Endothelial cell (in vitro differentiated cells): ENCODE data around the gene AP2A2. TPM values are rescaled to one million over a fixed set of nuclear protein-coding genes. Genes with fewer than 3 reads are reported as not detected.

ENCODE experiments used
- DNase-seq: peaks from one replicate; pipeline ENCODE4 v3.0.0; 2021; ENCODE audit warnings: low spot score
- H3K27ac Mint-ChIP-seq: one replicate; pipeline ENCODE4 v1.8.0; 2021; ENCODE audit warnings: mixed read lengths, inconsistent platforms; ENCODE audit not compliant: unreplicated experiment
- H3K27me3 Mint-ChIP-seq: one replicate; pipeline ENCODE4 v1.8.0; 2021; ENCODE audit warnings: mild to moderate bottlenecking, moderate library complexity, mixed read lengths, inconsistent platforms; ENCODE audit not compliant: unreplicated experiment
- H3K36me3 Mint-ChIP-seq: one replicate; pipeline ENCODE4 v1.8.0; 2021; ENCODE audit warnings: mild to moderate bottlenecking, low read depth, mixed read lengths, inconsistent platforms; ENCODE audit not compliant: unreplicated experiment
- H3K4me1 Mint-ChIP-seq: one replicate; pipeline ENCODE4 v1.8.0; 2021; ENCODE audit warnings: mild to moderate bottlenecking, mixed read lengths, inconsistent platforms; ENCODE audit not compliant: unreplicated experiment
- H3K4me3 Mint-ChIP-seq: one replicate; pipeline ENCODE4 v1.8.0; 2021; ENCODE audit warnings: mild to moderate bottlenecking, mixed read lengths, inconsistent platforms; ENCODE audit not compliant: unreplicated experiment
- H3K9me3 Mint-ChIP-seq: one replicate; pipeline ENCODE4 v1.8.0; 2021; ENCODE audit warnings: mixed read lengths, inconsistent platforms; ENCODE audit not compliant: unreplicated experiment
- total RNA-seq: library from RNA; stranded (reverse); fragmentation: NEBNext Ultra II Directional; extraction: Animal tissue kit (Norgen Biotek cat#: 25700); gene quantifications from one replicate; pipeline ENCODE4 v1.2.1, GENCODE V29; 2021; ENCODE audit not compliant: unreplicated experiment
- TF ChIP-seq, protein P1 (sequence below): fragments of 200-600 bp; sonication (generic); IDR thresholded peaks from one replicate; pipeline ENCODE4 v1.5.0; 2021; ENCODE audit warnings: antibody characterized with exemption; ENCODE audit not compliant: unreplicated experiment

AP2A2 gene
- total RNA-seq, 1 donor from 2014 or later = 287 TPM

DNA sequence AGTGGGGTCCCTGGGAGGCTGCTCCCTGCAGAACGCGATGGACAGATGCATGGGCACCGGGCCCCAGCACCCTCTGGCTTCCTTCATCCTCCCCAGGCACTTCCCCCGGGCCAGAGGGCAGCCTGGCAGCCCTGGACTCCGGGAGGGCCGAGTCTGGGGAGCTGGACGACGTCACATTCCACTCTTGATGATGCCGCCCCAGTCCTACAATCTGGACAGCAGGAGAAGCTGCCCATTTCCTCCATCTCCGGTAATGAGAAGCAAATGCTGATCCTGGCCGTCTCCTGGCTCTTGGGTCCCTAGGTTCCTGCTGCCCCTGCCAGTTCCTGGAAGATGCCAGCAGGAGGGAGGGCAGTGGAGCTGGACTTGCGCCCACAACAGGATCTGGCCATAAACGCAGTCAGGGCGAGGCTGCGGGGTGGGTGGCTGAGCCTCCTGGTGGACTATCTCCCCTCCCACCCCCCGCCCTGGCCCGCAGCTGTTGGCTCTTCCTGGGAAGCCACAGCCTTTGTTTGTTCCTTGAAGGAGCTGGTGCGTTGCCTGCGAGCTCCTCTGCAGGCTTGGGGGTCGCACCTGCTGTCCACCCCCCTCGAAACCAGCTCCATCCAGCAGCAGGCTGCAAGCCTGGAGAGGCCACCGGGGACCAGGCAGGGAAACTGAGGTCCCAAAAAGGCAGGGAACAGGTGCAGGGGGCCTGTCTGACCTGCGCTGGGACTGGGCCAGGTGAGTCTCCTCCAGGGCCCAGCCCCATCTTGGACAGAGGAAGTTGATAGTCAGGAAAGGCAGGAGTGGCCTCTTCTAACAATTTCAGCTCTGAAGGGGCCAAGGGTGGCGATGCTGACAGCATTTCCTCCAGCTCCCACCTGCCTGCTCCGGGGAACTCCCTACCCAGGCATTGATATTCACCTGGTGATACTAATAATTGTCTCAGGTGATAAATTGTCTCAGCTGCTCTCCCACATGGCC is 128.8 kb downstream of the AP2A2 start:
- DNase-seq = no peak
- TF ChIP-seq, protein P1, sequence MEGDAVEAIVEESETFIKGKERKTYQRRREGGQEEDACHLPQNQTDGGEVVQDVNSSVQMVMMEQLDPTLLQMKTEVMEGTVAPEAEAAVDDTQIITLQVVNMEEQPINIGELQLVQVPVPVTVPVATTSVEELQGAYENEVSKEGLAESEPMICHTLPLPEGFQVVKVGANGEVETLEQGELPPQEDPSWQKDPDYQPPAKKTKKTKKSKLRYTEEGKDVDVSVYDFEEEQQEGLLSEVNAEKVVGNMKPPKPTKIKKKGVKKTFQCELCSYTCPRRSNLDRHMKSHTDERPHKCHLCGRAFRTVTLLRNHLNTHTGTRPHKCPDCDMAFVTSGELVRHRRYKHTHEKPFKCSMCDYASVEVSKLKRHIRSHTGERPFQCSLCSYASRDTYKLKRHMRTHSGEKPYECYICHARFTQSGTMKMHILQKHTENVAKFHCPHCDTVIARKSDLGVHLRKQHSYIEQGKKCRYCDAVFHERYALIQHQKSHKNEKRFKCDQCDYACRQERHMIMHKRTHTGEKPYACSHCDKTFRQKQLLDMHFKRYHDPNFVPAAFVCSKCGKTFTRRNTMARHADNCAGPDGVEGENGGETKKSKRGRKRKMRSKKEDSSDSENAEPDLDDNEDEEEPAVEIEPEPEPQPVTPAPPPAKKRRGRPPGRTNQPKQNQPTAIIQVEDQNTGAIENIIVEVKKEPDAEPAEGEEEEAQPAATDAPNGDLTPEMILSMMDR = no peak

DNA sequence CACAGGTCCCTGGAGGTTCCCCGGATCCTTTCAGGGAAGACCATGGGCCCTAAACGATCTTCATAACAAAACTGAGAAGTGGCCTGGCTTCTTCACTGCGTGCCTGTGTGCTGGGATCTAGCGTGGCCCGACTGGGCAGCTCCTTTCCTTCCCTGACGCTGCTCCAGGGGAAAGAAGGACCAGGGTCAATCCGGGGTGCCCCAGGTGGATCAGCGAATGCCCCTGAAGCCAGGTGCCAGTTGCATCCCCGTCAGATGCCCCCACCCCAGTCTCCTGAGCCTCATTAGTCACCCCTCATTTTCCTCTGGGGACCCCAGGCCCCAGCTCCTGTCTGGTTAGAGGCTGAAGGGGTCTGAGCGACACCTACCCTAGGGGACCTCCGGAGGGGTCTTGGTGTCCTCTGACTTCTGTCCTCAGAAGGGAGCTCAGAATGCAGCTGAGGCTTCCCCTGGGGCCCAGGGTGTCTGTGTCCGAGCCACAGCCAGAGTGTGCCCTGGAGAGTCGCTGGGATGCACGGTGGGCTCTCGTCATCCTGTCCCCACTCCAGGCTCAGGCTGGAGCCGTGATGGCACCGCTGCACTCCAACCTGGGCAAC is 129.5 kb downstream of the AP2A2 start:
- Mint-ChIP-seq H3K27ac (no peak overlapping the region), H3K4me3 (no peak overlapping the region), H3K27me3 (peaks cover 8% of the 10 kb centered on the region), H3K36me3 (no peaks in the 10 kb centered on the region), H3K4me1 (no peaks in the 10 kb centered on the region), H3K9me3 (no peaks in the 10 kb centered on the region)
- TF ChIP-seq, protein P1 = no peak
- DNase-seq = no peak

More for the DNA sequence above, 128.8 kb downstream of the AP2A2 start:
- Mint-ChIP-seq H3K27me3 (peaks cover 8% of the 10 kb centered on the region), H3K4me3 (no peak overlapping the region), H3K36me3 (no peaks in the 10 kb centered on the region), H3K4me1 (no peaks in the 10 kb centered on the region), H3K9me3 (no peaks in the 10 kb centered on the region), H3K27ac (no peak overlapping the region)

DNA sequence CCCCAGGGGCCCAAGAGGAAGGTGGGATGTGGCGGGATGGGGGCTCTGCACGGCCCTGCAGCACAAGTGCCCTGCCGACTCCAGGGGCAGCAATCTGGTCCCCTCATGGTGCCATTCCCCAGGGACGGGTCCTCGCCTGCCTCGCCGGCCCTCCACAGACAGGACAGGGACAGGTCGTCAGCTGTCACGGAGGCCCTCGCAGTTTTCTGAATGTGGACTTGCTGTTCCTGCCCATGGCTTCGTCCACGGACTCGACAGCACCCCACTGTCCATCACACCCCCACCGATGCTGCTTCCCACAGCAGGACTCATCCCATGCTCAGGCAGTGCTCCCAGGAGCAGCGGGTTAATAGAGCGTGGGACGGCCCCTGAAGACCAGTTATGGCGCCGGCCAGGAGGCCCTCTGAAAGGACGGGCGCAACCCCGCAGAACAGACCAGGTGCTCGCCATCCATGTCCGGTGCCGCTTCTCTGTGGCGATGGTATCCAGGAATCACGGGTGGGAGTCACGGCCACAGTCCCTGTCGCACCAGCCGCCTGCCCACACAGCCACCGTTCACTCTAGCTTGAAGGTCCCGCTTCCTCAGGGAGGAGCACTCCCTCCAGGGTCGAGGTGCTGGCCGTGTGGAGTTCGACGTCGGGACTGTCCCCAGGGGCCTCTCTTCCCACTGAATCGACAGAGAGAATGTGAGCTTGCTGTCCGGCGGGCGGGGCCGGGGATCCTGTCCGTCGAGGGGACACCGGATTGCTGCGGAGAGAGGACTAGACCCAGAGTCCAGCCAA is 130.5 kb downstream of the AP2A2 start:
- DNase-seq = no peak
- Mint-ChIP-seq H3K9me3 (no peaks in the 10 kb centered on the region), H3K4me3 (no peak overlapping the region), H3K27ac (no peak overlapping the region), H3K4me1 (no peaks in the 10 kb centered on the region), H3K27me3 (peaks cover 8% of the 10 kb centered on the region), H3K36me3 (no peaks in the 10 kb centered on the region)
- TF ChIP-seq, protein P1 = no peak

DNA sequence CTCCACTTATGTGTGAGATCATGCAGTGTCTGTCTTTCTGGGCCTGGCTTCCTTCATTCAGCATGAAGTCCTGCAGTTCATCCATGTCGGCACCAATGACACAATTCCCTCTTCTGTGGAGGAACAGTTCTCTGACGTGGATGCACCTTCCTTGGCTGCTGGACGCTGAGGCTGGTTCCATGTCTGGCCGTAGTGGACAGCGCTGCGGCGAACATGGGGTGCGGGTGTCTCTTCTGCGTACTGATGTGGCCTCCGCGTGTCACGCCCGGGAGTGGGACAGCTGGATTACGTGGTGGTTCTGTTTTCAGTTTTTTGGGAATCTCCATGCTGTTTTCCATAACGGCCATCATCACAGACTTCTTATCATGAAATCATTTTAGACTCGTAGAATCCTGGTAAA is 132.1 kb downstream of the AP2A2 start:
- Mint-ChIP-seq H3K4me1 (peaks cover 4% of the 10 kb centered on the region), H3K4me3 (no peak overlapping the region), H3K27me3 (peaks cover 8% of the 10 kb centered on the region), H3K9me3 (no peaks in the 10 kb centered on the region), H3K27ac (no peak overlapping the region), H3K36me3 (no peaks in the 10 kb centered on the region)
- TF ChIP-seq, protein P1 = no peak
- DNase-seq = no peak
